Measurements from ENCODE around the gene ZNF552. TPM values are rescaled to one million over a fixed set of nuclear protein-coding genes. Genes with fewer than 3 reads are reported as not detected.

ZNF552 gene
- total RNA-seq, 2 donors from 2014 or later, result 9.6 to 71.5 TPM

GRCh38 chr19:57789288-57789687 is 25.4 kb downstream of the ZNF552 start:
- no peak for DNase-seq
- TF ChIP-seq CTCF (IDR thresholded peaks at IDR 0.05), result no peak
- TF ChIP-seq POLR2A (IDR thresholded peaks at IDR 0.05), result no peak
- no peak for ATAC-seq
- H3K27ac ChIP-seq, result no peak overlapping the region
- no peaks in the 10 kb centered on the region for H3K27me3 ChIP-seq
- H3K4me1 ChIP-seq, result no peaks in the 10 kb centered on the region
- intact Hi-C loops (cut with DNase I), result no loop called here
- no peak overlapping the region for H3K4me3 ChIP-seq
- 92 to 97% methylated on average over 4 of the region's 4 CpGs for WGBS, 2 donors
- H3K36me3 ChIP-seq (replicated peaks in 1 of 2; ENCODE audit: insufficient read depth in 1 of 2, low read depth in 2 of 2), result no peaks in the 10 kb centered on the region
- peaks cover 0 to 40% (median 0%) of the 10 kb centered on the region in 3 donors for H3K9me3 ChIP-seq

GRCh38 chr19:57788114-57788692 is 26.5 kb downstream of the ZNF552 start:
- Histone ChIP-seq H3K4me1 (no peaks in the 10 kb centered on the region), H3K27ac (no peak overlapping the region), H3K9me3 (peaks cover 0 to 41% (median 0%) of the 10 kb centered on the region in 3 donors), H3K4me3 (no peak overlapping the region), H3K36me3 (replicated peaks in 1 of 2; ENCODE audit: insufficient read depth in 1 of 2, low read depth in 2 of 2) (no peaks in the 10 kb centered on the region), H3K27me3 (no peaks in the 10 kb centered on the region)
- no peak for DNase-seq
- no peak for ATAC-seq
- intact Hi-C loops (cut with DNase I), result no loop called here
- TF ChIP-seq POLR2A (IDR thresholded peaks at IDR 0.05), result no peak
- TF ChIP-seq CTCF (IDR thresholded peaks at IDR 0.05), result no peak

- no peak for DNase-seq
- H3K4me1 ChIP-seq, result no peaks in the 10 kb centered on the region
- WGBS, 2 donors, result 77 to 81% methylated on average over 5 of the region's 5 CpGs
- no peak overlapping the region for H3K4me3 ChIP-seq
- H3K9me3 ChIP-seq, result peaks cover 0 to 41% (median 0%) of the 10 kb centered on the region in 3 donors
- no peaks in the 10 kb centered on the region for H3K27me3 ChIP-seq
- H3K36me3 ChIP-seq (replicated peaks in 1 of 2; ENCODE audit: insufficient read depth in 1 of 2, low read depth in 2 of 2), result no peaks in the 10 kb centered on the region
- no peak for ATAC-seq
- intact Hi-C loops (cut with DNase I), result no loop called here
- TF ChIP-seq POLR2A (IDR thresholded peaks at IDR 0.05) (no peak), CTCF (IDR thresholded peaks at IDR 0.05) (no peak)
- no peak overlapping the region for H3K27ac ChIP-seq
Measured at GRCh38 chr19:57786906-57787305, 27.8 kb downstream of the ZNF552 start.

GRCh38 chr19:57786286-57786685 is 28.4 kb downstream of the ZNF552 start:
- H3K4me3 ChIP-seq, result no peak overlapping the region
- H3K4me1 ChIP-seq, result no peaks in the 10 kb centered on the region
- no peak overlapping the region for H3K27ac ChIP-seq
- no peak for ATAC-seq
- no peaks in the 10 kb centered on the region for H3K27me3 ChIP-seq
- no peaks in the 10 kb centered on the region for H3K36me3 ChIP-seq (replicated peaks in 1 of 2; ENCODE audit: insufficient read depth in 1 of 2, low read depth in 2 of 2)
- TF ChIP-seq CTCF (IDR thresholded peaks at IDR 0.05) (no peak), POLR2A (IDR thresholded peaks at IDR 0.05) (no peak)
- no peak for DNase-seq
- H3K9me3 ChIP-seq, result peaks cover 0 to 43% (median 0%) of the 10 kb centered on the region in 3 donors
- intact Hi-C loops (cut with DNase I), result no loop called here
- WGBS, 2 donors, result 93 to 95% methylated on average over 36 to 38 of the region's 38 CpGs

GRCh38 chr19:57779220-57779845 is 35.4 kb downstream of the ZNF552 start:
- 93 to 99% methylated on average over 10 of the region's 10 CpGs for WGBS, 2 donors
- no peak for ATAC-seq
- intact Hi-C loops (cut with DNase I), result no loop called here

More at GRCh38 chr19:57779220-57779845, 35.4 kb downstream of the ZNF552 start:
- no peak overlapping the region for H3K4me3 ChIP-seq
- H3K27me3 ChIP-seq, result no peaks in the 10 kb centered on the region
- peaks cover 0 to 43% (median 0%) of the 10 kb centered on the region in 3 donors for H3K9me3 ChIP-seq
- no peaks in the 10 kb centered on the region for H3K4me1 ChIP-seq
- DNase-seq, result no peak
- TF ChIP-seq POLR2A (IDR thresholded peaks at IDR 0.05) (no peak), CTCF (IDR thresholded peaks at IDR 0.05) (no peak)
- H3K27ac ChIP-seq, result no peak overlapping the region
- peaks cover 9 to 12% of the 10 kb centered on the region in 2 donors for H3K36me3 ChIP-seq (replicated peaks in 1 of 2; ENCODE audit: insufficient read depth in 1 of 2, low read depth in 2 of 2)

Data from body of pancreas (tissue), 4 donors.